A549 (cell line): ENCODE results near the gene RNF215.

Experiments used
- EP300 ChIP-seq, 2 experiments: fragments of >200 bp; sonication (Bioruptor Twin); formaldehyde crosslinking; IDR thresholded peaks; 2 replicates in 1 of 2; 3 replicates in 1 of 2; pipeline ENCODE4 v1.6.1; 2016 to 2017
- JUN ChIP-seq, 2 experiments: fragments of >200 bp; sonication (Bioruptor Twin); formaldehyde crosslinking; IDR thresholded peaks; 2 replicates in 1 of 2; 3 replicates in 1 of 2; pipeline ENCODE4 v1.6.1; 2016 to 2017
- KDM1A ChIP-seq: fragments of 200-600 bp; sonication (generic); IDR thresholded peaks from 2 replicates; pipeline ENCODE4 v1.6.1; 2016; ENCODE audit warnings: low read depth, mild to moderate bottlenecking
- MAFK ChIP-seq: fragments of 450-650 bp; IDR thresholded peaks from 2 replicates; pipeline ENCODE4 v1.6.1; 2014; ENCODE audit not compliant: partially characterized antibody
- MAZ ChIP-seq: fragments of 150-350 bp; IDR thresholded peaks from 2 replicates; pipeline ENCODE4 v1.6.1; 2014; ENCODE audit warnings: antibody characterized with exemption, low read depth, low read length, borderline replicate concordance
- POLR2A ChIP-seq: IDR thresholded peaks from 2 replicates; pipeline ENCODE4 v1.6.1; 2012; ENCODE audit warnings: mild to moderate bottlenecking, low read length
- RARB ChIP-seq: fragments of 250-450 bp; sonication (Bioruptor Pico); IDR thresholded peaks from 2 replicates; pipeline ENCODE4 v1.8.0; 2021; ENCODE audit warnings: mild to moderate bottlenecking, moderate library complexity
- RFX5 ChIP-seq: fragments of 450-650 bp; IDR thresholded peaks from 2 replicates; pipeline ENCODE4 v1.7.1; 2014; ENCODE audit warnings: antibody characterized with exemption, mild to moderate bottlenecking, moderate library complexity
- RNF2 ChIP-seq: fragments of 200-600 bp; sonication (generic); IDR thresholded peaks from 2 replicates; pipeline ENCODE4 v1.6.1; 2016; ENCODE audit warnings: low read depth, mild to moderate bottlenecking, antibody characterized with exemption, moderate library complexity, borderline replicate concordance
- TF ChIP-seq, protein P1 (sequence below): fragments of >200 bp; sonication (Bioruptor Twin); formaldehyde crosslinking; IDR thresholded peaks from 3 replicates; pipeline ENCODE4 v1.5.1; 2016

DNA sequence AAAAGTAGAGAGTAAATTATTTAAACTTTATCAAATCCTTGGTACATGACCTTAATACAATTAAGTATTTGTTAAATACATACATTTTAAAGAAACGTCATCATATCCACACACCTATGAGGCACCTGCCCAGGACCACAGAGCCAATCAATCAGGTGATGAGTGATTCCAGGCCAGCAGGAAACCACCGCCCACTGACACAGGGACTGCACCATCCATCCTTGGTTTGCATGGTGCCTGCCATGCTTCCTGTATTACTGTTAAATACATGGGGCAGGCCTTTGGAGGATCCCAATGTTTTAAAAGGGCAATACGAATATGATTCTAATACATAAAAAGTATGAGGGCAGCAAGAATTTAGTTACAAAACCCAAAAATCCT is 53.5 kb downstream of the RNF215 start:
- TF ChIP-seq MAZ (no peak), MAFK (no peak), JUN (IDR thresholded peaks at IDR 0.05) (no peak), RARB (CRISPR knock-in tag) (no peak), KDM1A (no peak), POLR2A (no peak), RNF2 (no peak), RFX5 (no peak), EP300 (IDR thresholded peaks at IDR 0.05) (no peak)
- TF ChIP-seq, protein P1, sequence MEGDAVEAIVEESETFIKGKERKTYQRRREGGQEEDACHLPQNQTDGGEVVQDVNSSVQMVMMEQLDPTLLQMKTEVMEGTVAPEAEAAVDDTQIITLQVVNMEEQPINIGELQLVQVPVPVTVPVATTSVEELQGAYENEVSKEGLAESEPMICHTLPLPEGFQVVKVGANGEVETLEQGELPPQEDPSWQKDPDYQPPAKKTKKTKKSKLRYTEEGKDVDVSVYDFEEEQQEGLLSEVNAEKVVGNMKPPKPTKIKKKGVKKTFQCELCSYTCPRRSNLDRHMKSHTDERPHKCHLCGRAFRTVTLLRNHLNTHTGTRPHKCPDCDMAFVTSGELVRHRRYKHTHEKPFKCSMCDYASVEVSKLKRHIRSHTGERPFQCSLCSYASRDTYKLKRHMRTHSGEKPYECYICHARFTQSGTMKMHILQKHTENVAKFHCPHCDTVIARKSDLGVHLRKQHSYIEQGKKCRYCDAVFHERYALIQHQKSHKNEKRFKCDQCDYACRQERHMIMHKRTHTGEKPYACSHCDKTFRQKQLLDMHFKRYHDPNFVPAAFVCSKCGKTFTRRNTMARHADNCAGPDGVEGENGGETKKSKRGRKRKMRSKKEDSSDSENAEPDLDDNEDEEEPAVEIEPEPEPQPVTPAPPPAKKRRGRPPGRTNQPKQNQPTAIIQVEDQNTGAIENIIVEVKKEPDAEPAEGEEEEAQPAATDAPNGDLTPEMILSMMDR: no peak
